ENCODE data around the gene TJP1.

- TF ChIP-seq POLR2AphosphoS5 (IDR thresholded peaks at IDR 0.05) (no peak), EP300 (IDR thresholded peaks at IDR 0.05) (no peak), CTCF (IDR thresholded peaks at IDR 0.05) (no peak)
Measured at GRCh38 chr15:29825227-29825626, 3.0 kb upstream of the TJP1 start.

Measured in upper lobe of left lung (tissue), 4 donors.